ENCODE measurements around the gene LYL1. TPM values are rescaled to one million over a fixed set of nuclear protein-coding genes. Genes with fewer than 3 reads are reported as not detected.

The LYL1 gene
- total RNA-seq, 1 donor from 2014 or later: 6.3 TPM

GRCh38 chr19:13132471-13133180, 30.0 kb upstream of the LYL1 start:
- intact Hi-C loops (cut with micrococcal nuclease): no loop called here
- Histone ChIP-seq H3K9me3 (replicated peaks) (no peaks in the 10 kb centered on the region), H3K27ac (replicated peaks) (peak overlapping the region; percentile 86), H3K36me3 (peaks cover 28% of the 10 kb centered on the region), H3K4me3 (no peak overlapping the region), H3K4me1 (peaks cover 49% of the 10 kb centered on the region), H3K27me3 (ENCODE audit: low read depth) (no peaks in the 10 kb centered on the region)
- no peak for TF ChIP-seq CTCF (IDR thresholded peaks at IDR 0.05; ENCODE audit: borderline replicate concordance)
- DNase-seq: no peak

DNA sequence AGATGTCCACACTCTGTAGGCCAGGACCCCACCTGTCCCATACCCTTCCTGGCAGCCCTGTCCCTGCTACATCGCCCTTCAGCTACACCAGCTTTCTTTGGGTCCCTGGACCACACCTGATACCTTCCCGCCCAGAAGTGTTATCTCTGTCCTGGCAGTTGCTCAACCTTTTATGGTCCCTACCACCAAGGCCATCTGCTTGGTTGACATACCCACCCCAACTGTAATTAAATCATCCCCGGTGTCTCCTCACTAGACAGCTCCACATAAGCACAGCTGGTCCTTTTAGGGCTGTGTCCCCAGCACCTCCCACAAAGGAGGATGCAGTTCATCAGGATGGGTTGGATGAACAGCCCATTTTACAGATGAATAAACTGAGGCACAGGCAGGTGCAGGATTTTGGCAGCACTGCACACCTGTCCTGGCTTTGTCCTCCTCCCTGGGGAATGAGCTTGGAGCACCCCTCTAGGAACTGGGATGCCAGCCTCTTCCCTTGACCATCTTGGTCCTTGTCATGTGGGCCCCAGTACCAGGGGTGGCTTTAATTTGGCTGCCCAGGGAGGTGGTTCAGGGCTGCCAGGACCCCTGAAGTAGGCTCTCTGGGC, 28.3 kb upstream of the LYL1 start:
- intact Hi-C loops (cut with micrococcal nuclease): no loop called here
- H3K4me1 ChIP-seq: peaks cover 51% of the 10 kb centered on the region
- peaks cover 12% of the 10 kb centered on the region for H3K36me3 ChIP-seq
- no peak for DNase-seq
- no peaks in the 10 kb centered on the region for H3K9me3 ChIP-seq (replicated peaks)
- no peak for TF ChIP-seq CTCF (IDR thresholded peaks at IDR 0.05; ENCODE audit: borderline replicate concordance)
- H3K4me3 ChIP-seq: no peak overlapping the region
- no peak overlapping the region for H3K27ac ChIP-seq (replicated peaks)
- no peaks in the 10 kb centered on the region for H3K27me3 ChIP-seq (ENCODE audit: low read depth)

- Histone ChIP-seq H3K27ac (replicated peaks) (peak overlapping the region; percentile 61), H3K4me3 (no peak overlapping the region), H3K36me3 (no peaks in the 10 kb centered on the region), H3K9me3 (replicated peaks) (no peaks in the 10 kb centered on the region), H3K27me3 (ENCODE audit: low read depth) (no peaks in the 10 kb centered on the region), H3K4me1 (peaks cover 40% of the 10 kb centered on the region)
- intact Hi-C loops (cut with micrococcal nuclease): no loop called here
- DNase-seq: no peak
- TF ChIP-seq CTCF (IDR thresholded peaks at IDR 0.05; ENCODE audit: borderline replicate concordance): no peak
These were observed 26.7 kb upstream of the LYL1 start for GRCh38 chr19:13129384-13129783.

- Histone ChIP-seq H3K9me3 (replicated peaks) (no peaks in the 10 kb centered on the region), H3K4me3 (no peak overlapping the region), H3K27ac (replicated peaks) (peak overlapping the region; percentile 61), H3K4me1 (peaks cover 32% of the 10 kb centered on the region), H3K27me3 (ENCODE audit: low read depth) (no peaks in the 10 kb centered on the region), H3K36me3 (no peaks in the 10 kb centered on the region)
- no peak for TF ChIP-seq CTCF (IDR thresholded peaks at IDR 0.05; ENCODE audit: borderline replicate concordance)
- intact Hi-C loops (cut with micrococcal nuclease): no loop called here
- no peak for DNase-seq
These were observed 25.9 kb upstream of the LYL1 start for GRCh38 chr19:13128583-13128982.

GRCh38 chr19:13127811-13128575, 25.3 kb upstream of the LYL1 start:
- no peaks in the 10 kb centered on the region for H3K9me3 ChIP-seq (replicated peaks)
- no peak overlapping the region for H3K4me3 ChIP-seq
- peak overlapping the region; percentile 61 for H3K27ac ChIP-seq (replicated peaks)
- no peak for DNase-seq
- H3K36me3 ChIP-seq: no peaks in the 10 kb centered on the region
- H3K4me1 ChIP-seq: peaks cover 26% of the 10 kb centered on the region
- intact Hi-C loops (cut with micrococcal nuclease): no loop called here
- H3K27me3 ChIP-seq (ENCODE audit: low read depth): no peaks in the 10 kb centered on the region
- no peak for TF ChIP-seq CTCF (IDR thresholded peaks at IDR 0.05; ENCODE audit: borderline replicate concordance)
